Epithelial cell of esophagus (primary cell): ENCODE results near the gene SLAIN1.

Experiments
- DNase-seq: peaks from one replicate; pipeline ENCODE4 v3.0.0; 2010; ENCODE audit warnings: low read depth
- H3K4me3 ChIP-seq: 2 replicates; pipeline ENCODE4 v1.5.1; 2011; ENCODE audit warnings: mild to moderate bottlenecking, low read length, control low read depth
- CTCF ChIP-seq: IDR thresholded peaks from 2 replicates; pipeline ENCODE4 v1.5.1; 2011; ENCODE audit warnings: low read depth, mild to moderate bottlenecking, low read length, control low read depth, inconsistent platforms; ENCODE audit not compliant: insufficient read depth; ENCODE audit errors: missing control alignments

SLAIN1 gene

GRCh38 chr13:77678691-77679235, 18.7 kb upstream of the SLAIN1 start:
- DNase-seq, result no peak
- TF ChIP-seq CTCF, result no peak

GRCh38 chr13:77687799-77688198, 9.7 kb upstream of the SLAIN1 start:
- H3K4me3 ChIP-seq, result no peak overlapping the region
- no peak for TF ChIP-seq CTCF

More at GRCh38 chr13:77678691-77679235, 18.7 kb upstream of the SLAIN1 start:
- H3K4me3 ChIP-seq, result no peak overlapping the region

GRCh38 chr13:77691871-77692270, 5.6 kb upstream of the SLAIN1 start:
- H3K4me3 ChIP-seq, result no peak overlapping the region
- no peak for TF ChIP-seq CTCF
- DNase-seq, result no peak

More at GRCh38 chr13:77687799-77688198, 9.7 kb upstream of the SLAIN1 start:
- no peak for DNase-seq

- no peak for DNase-seq
- no peak overlapping the region for H3K4me3 ChIP-seq
- TF ChIP-seq CTCF, result no peak
Measured at GRCh38 chr13:77692746-77693448, 4.6 kb upstream of the SLAIN1 start.

GRCh38 chr13:77693449-77693940, 4.0 kb upstream of the SLAIN1 start:
- DNase-seq, result no peak
- TF ChIP-seq CTCF, result no peak
- no peak overlapping the region for H3K4me3 ChIP-seq

GRCh38 chr13:77696006-77696878, 1.2 kb upstream of the SLAIN1 start:
- DNase-seq, result no peak
- no peak for TF ChIP-seq CTCF
- H3K4me3 ChIP-seq, result no peak overlapping the region
